Urinary bladder (tissue), 4 donors: Measurements from ENCODE around the gene PDZD2. TPM values are rescaled to one million over a fixed set of nuclear protein-coding genes. Genes with fewer than 3 reads are reported as not detected.

ENCODE experiments used
- DNase-seq: peaks from one replicate; pipeline ENCODE4 v3.0.0-alpha.2; 2015; ENCODE audit errors: extremely low spot score
- H3K27ac ChIP-seq: one replicate; pipeline ENCODE4 v1.5.1; 2013; ENCODE audit warnings: low read depth, mild to moderate bottlenecking, moderate library complexity
- H3K36me3 ChIP-seq: one replicate; pipeline ENCODE4 v1.6.1; 2013; ENCODE audit warnings: mild to moderate bottlenecking, moderate library complexity; ENCODE audit not compliant: insufficient read depth
- H3K4me1 ChIP-seq: one replicate; pipeline ENCODE4 v1.6.1; 2013; ENCODE audit warnings: mild to moderate bottlenecking, moderate library complexity; ENCODE audit not compliant: insufficient read depth
- H3K4me3 ChIP-seq: one replicate; pipeline ENCODE4 v1.5.1; 2013; ENCODE audit warnings: low read depth, low read length
- WGBS: extraction: QIAGEN DNeasy Blood & Tissue Kit; methylation state at CpG from one replicate; pipeline ENCODE4 v1.1.7; 2013; 5-methylcytosine and 5-hydroxymethylcytosine counted together
- polyA plus RNA-seq: library from polyadenylated mRNA; stranded (reverse); fragments of 200-250 nt; gene quantifications from one replicate; pipeline ENCODE4 v1.2.3, GENCODE V29; 2013
- total RNA-seq: library from RNA; depleted of rRNA; stranded (reverse); fragments of >200 nt; gene quantifications from one replicate; pipeline ENCODE4 v1.2.3, GENCODE V29; 2014
- donor health status: healthy with polysubstance abuse.
- donor health status: healthy.

Gene PDZD2
- total and polyA plus RNA-seq, 2 donors: 4.5 to 8.1 TPM

- Histone ChIP-seq H3K36me3 (no peaks in the 10 kb centered on the region), H3K27ac (no peak overlapping the region), H3K4me3 (no peak overlapping the region), H3K4me1 (no peaks in the 10 kb centered on the region)
- 92% methylated on average over 30 of the region's 30 CpGs for WGBS
- DNase-seq: no peak
These were observed 450.4 kb downstream of the PDZD2 start for GRCh38 chr5:32089146-32090000.

- WGBS: 91% methylated on average over 24 of the region's 24 CpGs
- no peaks in the 10 kb centered on the region for H3K4me1 ChIP-seq
- H3K27ac ChIP-seq: no peak overlapping the region
- H3K4me3 ChIP-seq: no peak overlapping the region
- H3K36me3 ChIP-seq: no peaks in the 10 kb centered on the region
- DNase-seq: no peak
These were observed 451.3 kb downstream of the PDZD2 start for GRCh38 chr5:32090026-32090754.

DNA sequence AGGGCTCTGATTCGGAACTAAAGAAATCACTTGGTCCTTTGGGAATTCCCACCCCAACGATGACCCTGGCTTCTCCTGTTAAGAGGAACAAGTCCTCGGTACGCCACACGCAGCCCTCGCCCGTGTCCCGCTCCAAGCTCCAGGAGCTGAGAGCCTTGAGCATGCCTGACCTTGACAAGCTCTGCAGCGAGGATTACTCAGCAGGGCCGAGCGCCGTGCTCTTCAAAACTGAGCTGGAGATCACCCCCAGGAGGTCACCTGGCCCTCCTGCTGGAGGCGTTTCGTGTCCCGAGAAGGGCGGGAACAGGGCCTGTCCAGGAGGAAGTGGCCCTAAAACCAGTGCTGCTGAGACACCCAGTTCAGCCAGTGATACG, 451.8 kb downstream of the PDZD2 start:
- H3K4me1 ChIP-seq: no peaks in the 10 kb centered on the region
- no peak overlapping the region for H3K27ac ChIP-seq
- 91% methylated on average over 17 of the region's 17 CpGs for WGBS
- H3K4me3 ChIP-seq: no peak overlapping the region
- no peaks in the 10 kb centered on the region for H3K36me3 ChIP-seq
- DNase-seq: no peak

- H3K27ac ChIP-seq: no peak overlapping the region
- H3K36me3 ChIP-seq: no peaks in the 10 kb centered on the region
- DNase-seq: peak; percentile 48
- H3K4me3 ChIP-seq: no peak overlapping the region
- no peaks in the 10 kb centered on the region for H3K4me1 ChIP-seq
- WGBS: 56% methylated on average over 20 of the region's 20 CpGs
These were observed 454.2 kb downstream of the PDZD2 start for GRCh38 chr5:32092938-32093812.

DNA sequence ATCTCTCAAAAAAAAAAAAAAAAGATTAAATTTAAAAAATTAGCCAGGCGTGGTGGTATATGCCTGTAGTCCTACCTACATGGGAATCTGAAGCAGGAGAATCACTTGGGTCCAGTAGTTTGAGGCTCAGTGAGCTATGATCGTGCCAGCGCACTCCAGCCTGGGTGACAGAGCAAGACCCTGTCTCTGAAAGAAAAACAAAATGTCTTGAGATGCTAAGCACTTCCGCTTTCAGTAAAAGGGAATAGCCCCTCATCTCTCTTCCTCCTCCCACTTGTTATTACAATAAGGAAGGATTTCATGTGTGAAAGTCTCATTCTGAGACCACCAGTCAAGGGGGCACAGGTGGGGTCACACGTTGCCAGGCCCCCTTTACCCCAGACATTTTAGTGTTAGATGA, 455.8 kb downstream of the PDZD2 start:
- H3K4me1 ChIP-seq: no peaks in the 10 kb centered on the region
- DNase-seq: no peak
- no peak overlapping the region for H3K4me3 ChIP-seq
- WGBS: 92% methylated on average over 5 of the region's 5 CpGs
- H3K36me3 ChIP-seq: no peaks in the 10 kb centered on the region
- H3K27ac ChIP-seq: no peak overlapping the region

GRCh38 chr5:32095261-32095671, 456.3 kb downstream of the PDZD2 start:
- Histone ChIP-seq H3K27ac (no peak overlapping the region), H3K4me1 (no peaks in the 10 kb centered on the region), H3K36me3 (no peaks in the 10 kb centered on the region), H3K4me3 (no peak overlapping the region)
- 62% methylated on average over 7 of the region's 7 CpGs for WGBS
- DNase-seq: no peak

DNA sequence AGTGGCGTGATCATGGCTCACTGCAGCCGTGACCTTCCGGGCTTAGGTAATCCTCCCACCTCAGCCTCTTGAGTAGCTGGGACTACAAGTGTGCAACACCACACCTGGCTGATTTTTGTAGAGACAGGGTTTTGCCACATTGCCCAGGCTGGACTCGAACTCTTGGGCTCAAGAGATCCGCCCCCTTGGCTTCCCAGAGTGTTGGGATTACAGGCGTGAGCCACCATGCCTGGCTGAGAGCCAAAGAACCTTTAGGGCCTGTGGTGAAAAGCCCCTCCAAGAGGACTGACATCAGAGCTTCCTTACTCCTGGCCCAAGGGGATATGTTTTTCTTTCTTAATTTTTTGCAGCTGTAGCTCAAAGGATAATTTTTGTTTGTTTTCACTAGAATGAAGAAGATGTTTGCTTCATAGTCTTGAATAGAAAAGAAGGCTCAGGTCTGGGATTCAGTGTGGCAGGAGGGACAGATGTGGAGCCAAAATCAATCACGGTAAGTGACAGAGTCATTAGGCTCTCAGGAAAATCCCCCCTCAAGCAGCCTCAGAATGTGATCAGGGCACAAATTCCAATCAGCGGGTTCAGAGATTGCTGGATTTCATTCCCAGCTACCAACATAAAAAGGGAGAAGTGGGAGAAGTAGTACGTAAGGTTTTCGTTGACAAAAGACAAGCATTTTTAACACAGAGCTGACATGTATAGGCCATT, 458.1 kb downstream of the PDZD2 start:
- Histone ChIP-seq H3K4me3 (no peak overlapping the region), H3K27ac (no peak overlapping the region), H3K4me1 (no peaks in the 10 kb centered on the region), H3K36me3 (peaks cover under 1% of the 10 kb centered on the region)
- 94% methylated on average over 10 of the region's 10 CpGs for WGBS
- no peak for DNase-seq

GRCh38 chr5:32098291-32098690, 459.4 kb downstream of the PDZD2 start:
- no peak for DNase-seq
- Histone ChIP-seq H3K4me1 (no peaks in the 10 kb centered on the region), H3K36me3 (peaks cover 5% of the 10 kb centered on the region), H3K4me3 (no peak overlapping the region), H3K27ac (no peak overlapping the region)
- WGBS: 66% methylated on average over 9 of the region's 9 CpGs

DNA sequence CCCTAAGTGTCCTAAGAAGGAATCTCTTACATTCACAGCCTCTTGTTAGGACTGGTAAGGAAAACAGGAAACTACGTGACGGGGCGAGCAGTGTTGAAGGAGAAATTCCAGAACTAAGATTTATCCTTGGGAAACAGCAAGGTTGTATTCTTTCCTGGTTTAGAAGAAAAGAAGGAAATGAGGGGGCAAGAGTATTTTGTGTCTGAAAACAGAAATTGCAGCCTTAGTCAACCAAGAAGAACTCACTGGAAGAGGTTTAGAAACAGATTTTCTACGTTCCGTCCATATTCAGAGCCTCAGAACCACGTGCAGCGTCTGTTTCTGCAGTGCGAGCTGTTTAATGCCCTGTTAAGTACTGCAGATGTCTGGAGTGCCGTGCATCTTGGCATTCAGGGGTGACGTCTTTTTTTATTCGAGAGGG, 460.0 kb downstream of the PDZD2 start:
- 68% methylated on average over 11 of the region's 11 CpGs for WGBS

DNA sequence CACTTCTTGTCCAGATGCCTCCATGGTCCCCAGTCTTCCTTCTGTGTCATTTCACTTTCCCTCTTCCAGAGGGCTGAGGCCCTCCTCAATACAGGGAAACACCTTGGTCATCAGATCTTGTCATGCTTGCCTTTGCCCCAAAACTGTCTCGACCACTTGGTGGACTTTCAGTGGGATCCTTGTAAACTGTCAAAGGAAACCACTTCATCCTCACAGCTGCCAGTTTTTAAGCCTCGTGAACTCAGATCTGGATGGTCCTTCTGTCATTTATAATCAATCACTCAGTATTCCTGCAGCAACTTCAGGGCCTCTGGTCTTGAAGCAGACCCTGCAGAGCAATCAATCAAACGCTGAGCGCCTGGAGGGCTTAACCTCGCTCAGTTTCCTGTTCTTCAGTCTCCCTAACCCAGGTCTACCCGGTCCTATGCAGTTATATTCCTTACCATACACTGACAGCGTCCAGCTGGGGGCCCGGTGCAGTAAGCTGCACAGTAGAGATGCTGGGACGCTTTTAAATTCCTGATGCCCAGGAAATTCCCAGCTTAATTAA, 460.6 kb downstream of the PDZD2 start:
- peaks cover 5% of the 10 kb centered on the region for H3K36me3 ChIP-seq
- H3K4me1 ChIP-seq: no peaks in the 10 kb centered on the region
- H3K4me3 ChIP-seq: no peak overlapping the region
- 75% methylated on average over 9 of the region's 9 CpGs for WGBS
- H3K27ac ChIP-seq: no peak overlapping the region
- no peak for DNase-seq

More for the DNA sequence above, 460.0 kb downstream of the PDZD2 start:
- Histone ChIP-seq H3K4me3 (no peak overlapping the region), H3K27ac (no peak overlapping the region), H3K4me1 (no peaks in the 10 kb centered on the region), H3K36me3 (peaks cover 5% of the 10 kb centered on the region)
- DNase-seq: no peak

- WGBS: 63% methylated on average over 6 of the region's 6 CpGs
- no peaks in the 10 kb centered on the region for H3K4me1 ChIP-seq
- H3K4me3 ChIP-seq: no peak overlapping the region
- H3K36me3 ChIP-seq: peaks cover 5% of the 10 kb centered on the region
- no peak for DNase-seq
- no peak overlapping the region for H3K27ac ChIP-seq
These were observed 461.3 kb downstream of the PDZD2 start for GRCh38 chr5:32100230-32100629.

DNA sequence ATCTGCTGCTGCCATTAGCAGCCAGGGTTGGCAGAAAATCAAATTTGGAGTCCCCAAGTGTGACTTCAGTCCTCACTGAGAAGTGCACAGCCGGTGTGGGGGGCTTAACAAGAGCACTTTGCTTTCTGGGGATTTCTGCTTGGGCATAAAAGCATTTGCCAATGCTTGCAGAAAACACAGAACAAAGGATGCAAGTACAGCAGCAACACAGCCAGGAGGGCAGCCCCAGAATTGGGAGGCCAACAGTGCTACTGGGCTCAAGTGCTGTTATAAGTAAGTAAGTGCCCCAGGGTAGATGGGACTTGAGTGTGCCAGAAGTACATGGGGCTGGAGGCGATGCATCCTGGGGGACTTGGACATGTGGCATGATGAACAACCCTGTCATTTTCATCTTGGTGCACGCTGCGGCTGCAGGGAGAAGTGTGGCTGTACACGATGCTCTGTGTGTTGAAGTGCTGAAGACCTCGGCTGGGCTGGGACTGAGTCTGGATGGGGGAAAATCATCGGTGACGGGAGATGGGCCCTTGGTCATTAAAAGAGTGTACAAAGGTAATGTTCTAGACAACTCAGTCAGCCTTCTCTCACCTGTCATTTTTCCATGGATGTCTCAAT, 461.9 kb downstream of the PDZD2 start:
- DNase-seq: no peak
- no peaks in the 10 kb centered on the region for H3K4me1 ChIP-seq
- 92% methylated on average over 8 of the region's 8 CpGs for WGBS
- peaks cover 5% of the 10 kb centered on the region for H3K36me3 ChIP-seq
- H3K27ac ChIP-seq: no peak overlapping the region
- no peak overlapping the region for H3K4me3 ChIP-seq
